HG03575 (cell line): ENCODE measurements around the gene FAM3A.

Experiments used
- ATAC-seq: cut with Tn5 transposase; IDR thresholded peaks from one replicate; pipeline ENCODE4 v1.9.1; 2021; ENCODE audit not compliant: unreplicated experiment, insufficient number of reproducible peaks, low FRiP score; ENCODE audit errors: extremely low read depth

FAM3A gene

DNA sequence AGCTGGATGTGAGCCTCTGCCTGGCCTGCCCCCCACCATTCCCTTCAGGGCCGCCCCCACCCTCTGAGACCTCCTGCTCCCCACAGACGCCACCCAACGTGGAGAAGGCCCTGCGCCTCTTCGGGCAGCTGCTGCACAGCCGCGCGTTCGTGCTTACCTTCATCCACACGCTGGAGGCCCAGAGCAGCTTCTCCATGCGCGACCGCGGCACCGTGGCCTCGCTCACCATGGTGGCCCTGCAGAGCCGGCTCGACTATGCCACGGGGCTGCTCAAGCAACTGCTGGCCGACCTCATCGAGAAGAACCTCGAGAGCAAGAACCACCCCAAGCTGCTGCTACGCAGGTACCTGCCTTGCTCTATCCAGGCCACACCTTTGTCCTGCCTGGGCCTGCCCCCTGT is 47.8 kb downstream of the FAM3A start:
- ATAC-seq: no peak

DNA sequence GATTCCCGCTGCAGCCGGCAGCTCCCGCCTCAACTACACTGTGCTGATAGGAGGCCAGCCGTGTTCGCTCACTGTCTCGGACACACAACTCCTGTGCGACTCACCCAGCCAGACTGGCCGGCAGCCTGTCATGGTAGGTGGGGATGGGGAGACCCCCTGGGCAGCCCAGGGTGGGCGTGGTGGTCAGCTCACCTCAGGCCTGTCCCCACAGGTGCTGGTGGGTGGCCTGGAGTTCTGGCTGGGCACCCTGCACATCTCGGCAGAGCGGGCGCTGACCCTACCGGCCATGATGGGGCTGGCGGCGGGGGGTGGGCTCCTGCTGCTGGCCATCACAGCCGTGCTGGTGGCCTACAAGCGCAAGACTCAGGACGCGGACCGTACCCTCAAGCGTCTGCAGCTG is 48.5 kb downstream of the FAM3A start:
- no peak for ATAC-seq

DNA sequence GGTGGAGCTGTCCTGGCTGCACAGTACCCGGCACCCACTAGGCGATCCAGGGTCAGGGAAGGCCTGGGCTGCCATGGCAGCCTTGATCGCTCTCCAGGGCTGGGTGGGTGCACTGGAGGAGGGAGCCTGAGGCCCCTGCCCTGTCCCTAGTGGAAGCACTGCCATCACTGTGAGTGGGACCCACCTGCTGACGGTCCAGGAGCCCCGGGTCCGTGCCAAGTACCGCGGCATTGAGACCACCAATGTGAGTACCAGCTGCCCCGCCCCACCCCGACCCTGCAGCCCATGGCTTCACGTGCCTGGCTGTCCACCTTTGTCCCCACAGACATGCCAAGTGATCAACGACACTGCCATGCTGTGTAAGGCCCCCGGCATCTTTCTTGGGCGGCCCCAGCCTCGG is 49.1 kb downstream of the FAM3A start:
- ATAC-seq: no peak

DNA sequence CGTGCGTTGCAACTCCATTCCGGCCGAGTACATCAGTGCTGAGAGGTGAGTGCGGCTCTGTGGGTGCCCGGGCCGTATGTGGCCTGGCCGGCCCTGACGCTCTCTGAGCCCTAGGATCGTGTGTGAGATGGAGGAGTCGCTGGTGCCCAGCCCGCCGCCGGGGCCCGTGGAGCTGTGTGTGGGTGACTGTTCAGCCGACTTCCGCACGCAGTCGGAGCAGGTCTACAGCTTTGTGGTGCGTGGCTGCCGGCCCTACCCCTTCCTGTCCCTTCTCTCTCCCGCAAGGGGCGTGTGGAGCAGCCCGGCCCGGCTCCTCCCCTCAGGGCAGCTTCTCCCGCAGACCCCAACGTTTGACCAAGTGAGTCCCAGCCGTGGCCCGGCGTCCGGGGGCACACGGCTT is 50.0 kb downstream of the FAM3A start:
- ATAC-seq: no peak

DNA sequence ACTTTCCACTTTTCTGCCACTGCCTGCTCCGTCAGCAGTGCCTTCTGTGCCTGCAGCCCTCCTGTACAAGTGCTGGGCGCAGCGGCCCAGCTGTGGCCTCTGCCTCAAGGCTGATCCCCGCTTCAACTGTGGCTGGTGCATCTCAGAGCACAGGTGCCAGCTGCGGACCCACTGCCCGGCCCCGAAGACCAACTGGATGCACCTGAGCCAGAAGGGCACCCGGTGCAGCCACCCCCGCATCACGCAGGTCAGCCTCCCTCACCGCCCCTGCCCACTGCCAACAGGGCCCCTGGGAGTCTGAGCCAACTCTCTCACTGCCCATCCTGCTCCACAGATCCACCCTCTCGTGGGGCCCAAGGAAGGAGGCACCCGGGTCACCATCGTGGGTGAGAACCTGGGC is 50.4 kb downstream of the FAM3A start:
- no peak for ATAC-seq

DNA sequence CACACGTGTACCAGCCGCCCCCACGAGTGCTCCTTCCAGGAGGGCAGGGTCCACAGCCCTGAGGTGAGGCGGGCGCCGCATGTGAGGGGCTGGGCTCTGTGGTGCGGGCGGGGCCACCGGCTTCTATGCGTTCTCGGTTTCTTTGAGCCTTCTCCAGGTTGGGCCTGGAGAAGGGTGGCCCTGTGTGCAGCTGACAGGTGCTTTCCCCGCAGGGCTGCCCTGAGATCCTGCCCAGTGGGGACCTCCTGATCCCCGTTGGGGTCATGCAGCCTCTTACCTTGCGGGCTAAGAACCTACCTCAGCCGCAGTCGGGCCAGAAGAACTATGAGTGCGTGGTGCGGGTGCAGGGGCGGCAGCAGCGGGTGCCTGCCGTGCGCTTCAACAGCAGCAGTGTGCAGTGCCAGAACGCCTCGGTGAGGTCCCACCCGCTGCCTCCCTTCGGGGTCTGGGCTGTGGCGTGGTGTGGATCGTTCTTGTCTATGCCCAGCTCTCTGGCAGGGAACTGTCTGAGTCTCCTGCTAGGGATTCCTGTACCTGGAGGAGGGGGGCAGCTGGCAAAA is 51.1 kb downstream of the FAM3A start:
- no peak for ATAC-seq

DNA sequence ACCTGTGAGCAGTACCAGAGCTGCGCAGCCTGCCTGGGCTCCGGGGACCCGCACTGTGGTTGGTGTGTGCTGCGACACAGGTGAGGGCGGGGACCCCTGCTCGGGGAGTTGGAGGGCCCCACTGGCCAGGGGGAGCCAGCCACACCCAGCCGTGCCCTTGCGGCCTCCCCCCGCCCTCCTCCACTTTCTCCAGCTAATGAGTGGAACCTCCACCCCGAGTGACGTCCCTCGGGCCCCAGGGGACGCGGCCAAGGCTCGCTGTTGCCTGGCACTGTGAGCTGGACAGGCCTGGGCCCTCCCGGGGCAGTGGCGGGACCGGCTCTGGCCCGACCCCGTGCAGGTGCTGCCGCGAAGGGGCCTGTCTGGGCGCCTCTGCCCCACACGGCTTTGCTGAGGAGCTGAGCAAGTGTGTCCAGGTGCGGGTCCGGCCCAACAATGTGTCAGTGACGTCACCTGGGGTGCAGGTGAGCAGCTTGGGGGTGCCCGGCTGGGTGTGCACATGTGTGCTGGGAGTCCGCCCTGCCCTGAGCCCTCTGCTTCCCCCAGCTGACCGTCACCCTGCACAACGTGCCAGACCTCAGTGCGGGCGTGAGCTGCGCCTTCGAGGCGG is 52.3 kb downstream of the FAM3A start:
- no peak for ATAC-seq

DNA sequence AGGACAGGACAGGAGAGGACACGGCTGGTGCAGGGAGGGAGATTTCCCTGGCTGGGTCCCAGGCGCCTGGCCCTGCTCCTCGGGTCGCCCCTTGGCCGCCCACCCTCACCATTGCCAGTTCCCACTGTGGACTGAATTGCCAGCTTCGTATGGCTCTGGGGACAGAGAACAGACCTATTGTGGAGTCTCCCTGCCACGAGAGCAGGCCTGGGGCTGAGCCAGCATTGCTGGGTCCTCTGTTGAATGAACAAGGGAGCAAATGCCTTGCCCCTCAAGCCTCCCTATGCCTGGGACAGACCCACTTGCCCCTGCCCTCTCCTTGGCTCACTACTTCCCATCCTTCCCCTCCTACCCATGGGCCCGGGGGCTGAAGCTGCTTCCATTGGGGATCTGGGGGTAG is 53.6 kb downstream of the FAM3A start:
- no peak for ATAC-seq

DNA sequence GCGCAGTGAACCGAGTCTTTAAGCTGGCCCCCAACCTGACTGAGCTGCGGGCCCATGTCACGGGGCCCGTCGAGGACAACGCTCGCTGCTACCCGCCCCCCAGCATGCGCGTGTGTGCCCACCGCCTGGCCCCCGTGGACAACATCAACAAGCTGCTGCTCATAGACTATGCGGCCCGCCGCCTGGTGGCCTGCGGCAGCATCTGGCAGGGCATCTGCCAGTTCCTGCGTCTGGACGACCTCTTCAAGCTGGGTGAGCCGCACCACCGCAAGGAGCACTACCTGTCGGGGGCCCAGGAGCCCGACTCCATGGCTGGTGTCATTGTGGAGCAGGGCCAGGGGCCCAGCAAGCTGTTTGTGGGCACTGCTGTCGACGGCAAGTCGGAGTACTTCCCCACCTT is 55.7 kb downstream of the FAM3A start:
- ATAC-seq: no peak

DNA sequence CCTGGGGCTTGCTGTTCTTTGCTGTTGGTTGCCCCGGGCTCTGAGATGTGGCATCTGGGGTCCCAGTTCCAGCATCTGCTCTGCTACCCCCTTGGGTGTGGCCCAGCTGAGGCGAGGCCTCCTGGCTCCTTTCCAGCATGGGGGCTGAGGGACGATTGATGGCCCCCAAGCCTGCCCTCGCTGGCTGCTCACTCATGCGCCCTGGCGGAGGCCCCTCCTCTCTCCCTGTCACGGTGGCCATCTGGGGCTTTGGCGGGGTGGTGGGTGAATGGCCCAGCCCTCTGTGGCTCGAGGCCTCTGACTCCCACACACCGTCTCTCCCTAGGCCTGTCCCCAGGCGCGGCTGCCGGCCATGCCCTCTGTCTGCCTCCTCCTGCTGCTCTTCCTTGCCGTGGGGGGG is 56.2 kb downstream of the FAM3A start:
- no peak for ATAC-seq

DNA sequence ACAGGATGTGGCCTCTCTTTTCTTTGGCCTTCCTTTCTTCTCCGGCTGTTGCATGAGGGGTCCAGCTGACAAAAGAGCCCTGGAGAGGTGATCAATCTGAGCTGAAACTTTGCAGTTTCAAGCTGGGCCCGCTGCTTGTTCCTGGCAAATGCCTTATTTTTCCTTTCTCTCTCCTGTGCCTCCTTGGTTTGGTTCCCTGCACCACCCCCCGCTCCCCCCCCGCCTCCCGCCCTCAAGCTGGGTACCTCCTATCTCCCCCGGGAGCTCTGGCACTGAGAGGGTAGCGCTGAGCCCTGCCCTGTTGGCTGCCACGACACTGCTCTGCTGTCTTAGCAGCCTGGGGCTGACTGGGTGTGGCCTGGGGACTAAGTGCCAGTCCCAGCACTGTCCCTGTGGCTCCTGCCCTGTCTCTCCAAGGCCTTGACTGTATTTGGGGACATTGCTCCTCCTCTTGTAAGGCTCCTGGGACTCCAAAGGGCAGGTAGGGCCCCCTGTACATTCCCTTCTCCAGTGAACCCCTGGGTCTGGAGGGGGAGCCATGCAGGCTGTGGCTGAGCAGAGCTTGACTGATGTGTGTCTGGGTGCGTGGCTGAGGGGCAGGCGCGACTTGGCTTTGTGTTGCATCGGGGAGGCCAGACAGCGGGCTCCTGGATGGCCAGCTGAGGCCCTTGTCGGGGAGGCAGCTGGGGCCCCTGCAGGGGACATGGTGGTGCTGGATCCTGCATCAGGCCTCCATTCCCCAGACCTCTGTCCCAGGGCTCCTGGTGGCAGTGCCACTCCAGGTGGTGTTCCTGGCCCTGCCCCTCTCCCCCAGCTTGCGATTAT is 56.9 kb downstream of the FAM3A start:
- ATAC-seq: no peak

DNA sequence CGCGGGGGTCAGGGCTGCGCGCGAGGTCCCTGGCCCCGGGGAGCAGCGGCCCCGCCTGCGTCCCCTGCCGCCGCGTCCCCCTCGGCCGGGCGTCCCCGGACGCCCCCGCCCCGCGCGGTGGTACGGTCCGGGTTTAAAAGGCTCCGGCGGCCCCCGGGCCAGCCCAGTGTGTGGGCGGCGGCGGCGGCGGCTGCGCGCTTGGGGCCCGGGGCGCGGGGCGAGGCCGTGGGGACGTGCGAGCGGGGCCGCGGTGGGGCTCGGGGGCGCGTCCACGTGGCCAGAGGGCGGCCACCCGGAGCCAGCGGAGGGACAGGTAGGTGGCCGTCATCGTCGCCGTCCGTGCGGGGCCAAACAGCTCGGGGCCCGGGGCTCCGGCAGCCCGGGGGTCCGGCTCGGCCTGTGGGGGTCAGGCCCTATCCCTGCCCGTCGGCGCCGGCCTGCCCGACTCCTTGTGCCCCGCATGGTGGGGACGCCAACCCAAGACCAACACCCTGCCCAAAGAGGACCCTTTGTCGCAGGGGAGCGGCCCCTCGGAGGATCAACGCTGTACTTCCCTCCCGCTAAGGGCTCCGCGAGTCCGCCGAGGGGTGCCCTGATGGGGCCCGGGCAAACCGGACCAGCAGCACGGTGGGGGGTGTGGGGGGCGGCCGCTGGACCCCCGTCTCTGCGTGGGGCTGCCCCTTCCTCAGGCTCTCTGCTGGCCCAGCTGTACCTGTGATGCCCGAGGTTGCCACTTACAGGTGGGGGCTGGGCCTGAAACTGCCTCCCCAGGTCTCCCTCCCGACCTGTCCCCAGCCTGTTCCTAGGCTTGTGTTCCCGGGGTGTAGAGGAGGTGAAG is 57.7 kb downstream of the FAM3A start, which contains the start of gene PLXNA3:
Gene PLXNA3, plus strand, starts transcription at position 166 of the 838 bp plus-strand sequence. CDS start 1,903 bp downstream, outside the sequence.
- no peak for ATAC-seq

DNA sequence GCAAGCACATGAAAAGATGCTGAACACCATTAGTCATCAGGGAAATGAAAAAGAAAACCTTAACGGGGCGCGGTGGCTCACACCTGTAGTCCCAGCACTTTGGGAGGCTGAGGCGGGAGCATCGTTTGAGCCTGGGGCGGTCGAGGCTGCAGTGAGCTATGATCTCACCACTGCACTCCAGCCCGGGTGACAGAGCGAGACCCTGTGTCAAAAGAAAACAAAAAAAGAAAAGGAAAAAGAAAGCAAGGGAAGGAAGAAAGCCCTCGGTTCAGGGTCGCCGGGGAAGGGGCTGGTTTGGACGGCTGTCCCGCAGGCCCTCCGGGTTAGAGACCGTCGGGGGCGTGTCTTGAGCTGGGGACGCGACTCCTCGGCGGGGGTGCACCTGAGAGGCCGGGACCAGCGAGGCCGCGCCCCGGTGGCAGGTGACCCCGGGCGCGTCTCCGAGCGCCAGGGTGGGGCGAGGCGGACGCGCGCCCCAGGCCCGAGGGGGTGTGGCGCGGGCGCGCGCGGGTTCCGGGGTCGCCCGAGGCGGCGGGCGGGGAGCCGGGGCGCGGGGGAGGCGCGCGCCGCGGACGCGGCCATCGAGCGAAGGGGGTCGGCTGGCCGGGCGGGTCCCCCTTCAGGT is 58.4 kb downstream of the FAM3A start:
- ATAC-seq: no peak
